Heart left ventricle (tissue), 16 donors: Measurements from ENCODE around the gene CDKL5. TPM values are rescaled to one million over a fixed set of nuclear protein-coding genes. Genes with fewer than 3 reads are reported as not detected.

Experiments
- ATAC-seq, 4 donors: fragments of 200-7000 bp; cut with Tn5 transposase; one replicate each; pipeline ENCODE4 v1.9.1; 2020 to 2022; ENCODE audit warnings: moderate library complexity in 4 of 4, mild to moderate bottlenecking in 3 of 4, moderate number of reproducible peaks in 1 of 4
- DNase-seq, 5 donors: peaks; one replicate each; pipeline ENCODE4 v3.0.0-alpha.2; 2020
- H3K27ac ChIP-seq, 12 donors: fragments of 200-600 bp; sonication (generic) in 4 of 12; one replicate each; pipeline versions ENCODE4 v1.5.0 to v1.8.0; 2016 to 2022; ENCODE audit warnings: mild to moderate bottlenecking in 2 of 12
- H3K27me3 ChIP-seq, 9 donors: fragments of 200-600 bp; sonication (generic) in 2 of 9; one replicate each; pipeline versions ENCODE4 v1.5.1 to v1.8.0; 2016 to 2022; ENCODE audit warnings: mild to moderate bottlenecking in 3 of 9
- H3K36me3 ChIP-seq, 9 donors: fragments of 200-600 bp; sonication (generic) in 2 of 9; one replicate each; pipeline versions ENCODE4 v1.5.0 to v1.8.0; 2018 to 2022; ENCODE audit warnings: mild to moderate bottlenecking in 2 of 9
- H3K4me1 ChIP-seq, 12 donors: fragments of 200-600 bp; sonication (generic) in 4 of 12; one replicate each; pipeline versions ENCODE4 v1.5.0 to v1.8.0; 2016 to 2022; ENCODE audit warnings: mild to moderate bottlenecking in 3 of 12
- H3K4me3 ChIP-seq, 12 donors: fragments of 200-600 bp; sonication (generic) in 4 of 12; one replicate each; pipeline versions ENCODE4 v1.5.0 to v1.8.0; 2017 to 2022; ENCODE audit warnings: mild to moderate bottlenecking in 9 of 12, moderate library complexity in 4 of 12
- H3K9me3 ChIP-seq, 12 donors: fragments of 200-600 bp; sonication (generic) in 4 of 12; one replicate each; pipeline versions ENCODE4 v1.5.0 to v1.8.0; 2016 to 2022; ENCODE audit warnings: mild to moderate bottlenecking in 1 of 12
- CTCF ChIP-seq, 12 donors: fragments of 200-600 bp; sonication (generic) in 4 of 12; IDR thresholded peaks; one replicate each; pipeline versions ENCODE4 v1.5.0 to v1.8.0; 2018 to 2022; ENCODE audit warnings: antibody characterized with exemption in 12 of 12, mild to moderate bottlenecking in 5 of 12
- POLR2A ChIP-seq, 2 donors: fragments of 450-650 bp; IDR thresholded peaks; one replicate each; pipeline ENCODE4 v1.6.1; 2017; ENCODE audit warnings: antibody characterized with exemption in 2 of 2, mild to moderate bottlenecking in 2 of 2, moderate library complexity in 2 of 2
- WGBS, 4 donors: extraction: QIAGEN DNeasy Blood & Tissue Kit in 2 of 4; methylation state at CpG; one replicate each; pipeline versions ENCODE4 v1.1.5 to v1.1.7; 2013 to 2018; 5-methylcytosine and 5-hydroxymethylcytosine counted together
- intact Hi-C, 10 donors: fragments of 100-400 bp; cut with DNase I; formaldehyde crosslinking; loops; one replicate each; pipeline versions ENCODE4 v1.11.1 to v1.14.2; 2022
- polyA plus RNA-seq, 2 donors: library from polyadenylated mRNA; stranded (reverse); fragments of 200-250 nt; gene quantifications; one replicate each; pipeline ENCODE4 v1.2.3, GENCODE V29; 2013
- total RNA-seq, 9 donors: library from RNA; depleted of rRNA in 2 of 9; stranded (reverse); fragments of >200 nt in 2 of 9; fragmentation: NEBNext Ultra II Directional in 3 of 9; extraction: Animal tissue kit (Norgen Biotek cat#: 25700) in 3 of 9; gene quantifications; one replicate each; pipeline versions ENCODE4 v1.1.0 to v1.2.4, GENCODE V29; 2016 to 2023
- donor health status: ischemic (EF 13 %, LVEDD 7.1; RV severe dilation, severe dysfunction).
- donor health status: healthy with polysubstance abuse.
- donor health status: DM: no; HTN: yes; CAD: no.
- donor health status: DM: no; HTN: no; CAD: no.
- donor health status: ischemic (EF 25% LVEDD 6.9; RV normal size, moderate dysfunction).
- donor health status: ischemic (EF 25% LVEDD 5.7; RV mildly dilated, moderate dysfunction).
- donor health status: healthy.
- donor health status: DM: yes; HTN: yes; CAD: no.
- donor health status: ischemic (EF 35%, LVEDD 5.7; RV mildly dilated, moderate dysfunction).
- donor health status: nonischemic (EF 11% LVEDD 7.7; RV severe dilation, severe dysfunction).
- donor health status: DM: yes; HTN: yes; CAD: no.
- donor health status: PGD.
- donor health status: ischemic (EF 29% LVEDD 5.4; RV normal size, mild dysfunction).
- donor health status: nonischemic (EF 23%, LVEDD 6.1; RV moderate dilation, normal function).

CDKL5 gene
- total and polyA plus RNA-seq, 11 donors, result 3.0 to 12.5 (median 9.3) TPM

GRCh38 chrX:18701621-18702361 lies 276.4 kb downstream of the CDKL5 start:
- no peak for TF ChIP-seq CTCF (IDR thresholded peaks at IDR 0.05)
- TF ChIP-seq POLR2A (IDR thresholded peaks at IDR 0.05), result no peak
- no peaks in the 10 kb centered on the region for H3K4me1 ChIP-seq
- 62 to 83% (median 69%) methylated on average over 5 of the region's 5 CpGs for WGBS, 4 donors
- H3K36me3 ChIP-seq, result no peaks in the 10 kb centered on the region
- H3K27ac ChIP-seq, result no peak overlapping the region
- peaks cover 0 to 10% (median 0%) of the 10 kb centered on the region in 9 donors for H3K27me3 ChIP-seq
- no peak overlapping the region for H3K4me3 ChIP-seq
- ATAC-seq (no peak), DNase-seq (peak in 3 of 5 donors; percentile 18 to 38 (median 23))
- H3K9me3 ChIP-seq, result no peaks in the 10 kb centered on the region
- intact Hi-C loops, result no loop called here

GRCh38 chrX:18702362-18703195 lies 277.2 kb downstream of the CDKL5 start:
- DNase-seq (no peak), ATAC-seq (peak in 1 of 4 donors; percentile 41)
- Histone ChIP-seq H3K9me3 (no peaks in the 10 kb centered on the region), H3K4me1 (no peaks in the 10 kb centered on the region), H3K27ac (no peak overlapping the region), H3K36me3 (no peaks in the 10 kb centered on the region), H3K27me3 (peaks cover 0 to 14% (median 0%) of the 10 kb centered on the region in 9 donors), H3K4me3 (no peak overlapping the region)
- 61 to 83% (median 75%) methylated on average over 12 of the region's 12 CpGs for WGBS, 4 donors
- no peak for TF ChIP-seq POLR2A (IDR thresholded peaks at IDR 0.05)
- TF ChIP-seq CTCF (IDR thresholded peaks at IDR 0.05), result no peak
- intact Hi-C loops, result no loop called here

Other genes starting within 250 kb of the CDKL5 start
- under 1 TPM in 2 of 9 donors, not detected in 7; 0.06 to 0.21 TPM for gene BEND2, start 204.7 kb upstream of the CDKL5 start, total RNA-seq
- gene BEND2, start 204.7 kb upstream of the CDKL5 start, polyA plus RNA-seq, result under 1 TPM in 1 of 2 donors, not detected in 1; 0.11 TPM
- gene SCML2, start 70.9 kb upstream of the CDKL5 start, total RNA-seq, result 1 to 10 TPM in 4 of 9 donors, under 1 TPM in 5; 0.90 to 1.4 (median 0.97) TPM
- gene SCML2, start 70.9 kb upstream of the CDKL5 start, polyA plus RNA-seq, result 1 to 10 TPM; 1.2 to 2.0 TPM
- gene RS1, start 246.5 kb downstream of the CDKL5 start, total RNA-seq, result not detected
- not detected for gene RS1, start 246.5 kb downstream of the CDKL5 start, polyA plus RNA-seq